ENCODE results near the gene TMEM38A. TPM values are rescaled to one million over a fixed set of nuclear protein-coding genes. Genes with fewer than 3 reads are reported as not detected.

The TMEM38A gene
- total RNA-seq, 1 donor from 2014 or later: 2.2 TPM

GRCh38 chr19:16624236-16624635 is 36.7 kb upstream of the TMEM38A start:
- no peaks in the 10 kb centered on the region for H3K27me3 Mint-ChIP-seq (ENCODE audit: low read depth, unreplicated experiment)
- Histone ChIP-seq H3K9ac (ENCODE audit: low read length) (no peak overlapping the region), H3K4me2 (ENCODE audit: low read length) (no peak overlapping the region), H3K4me1 (ENCODE audit: insufficient read depth, low read length) (peaks cover 13% of the 10 kb centered on the region), H3K27me3 (ENCODE audit: insufficient read depth, low read length) (no peaks in the 10 kb centered on the region), H3K79me2 (ENCODE audit: insufficient read depth, low read length) (peaks cover 86% of the 10 kb centered on the region), H3K9me3 (ENCODE audit: insufficient read depth, low read depth, low read length) (no peaks in the 10 kb centered on the region), H3K4me3 (ENCODE audit: insufficient read depth, low read depth, low read length) (no peak overlapping the region), H3K27ac (ENCODE audit: low read depth, low read length) (no peak overlapping the region), H4K20me1 (ENCODE audit: insufficient read depth, low read length) (peaks cover 85% of the 10 kb centered on the region), H3K36me3 (ENCODE audit: insufficient read depth, low read length) (peaks cover 5% of the 10 kb centered on the region), H2AFZ (ENCODE audit: low read depth, low read length) (no peak overlapping the region)
- no peak overlapping the region for H3K27ac Mint-ChIP-seq (ENCODE audit: unreplicated experiment)
- H3K36me3 Mint-ChIP-seq (ENCODE audit: low read depth, unreplicated experiment): peaks cover 3% of the 10 kb centered on the region
- DNase-seq (ENCODE audit: low read depth) (no peak), FAIRE-seq (no peak)
- H3K4me3 Mint-ChIP-seq (ENCODE audit: unreplicated experiment): no peak overlapping the region
- TF ChIP-seq EZH2 (IDR thresholded peaks at IDR 0.05; ENCODE audit: insufficient read depth, low read length): no peak
- TF ChIP-seq CTCF (IDR thresholded peaks at IDR 0.05; ENCODE audit: insufficient read depth, low read depth, low read length): no peak
- H3K4me1 Mint-ChIP-seq (ENCODE audit: low read depth, unreplicated experiment): peaks cover 14% of the 10 kb centered on the region
- H3K9me3 Mint-ChIP-seq (ENCODE audit: unreplicated experiment): no peaks in the 10 kb centered on the region

GRCh38 chr19:16625163-16625958 is 35.6 kb upstream of the TMEM38A start:
- Histone ChIP-seq H3K27ac (ENCODE audit: low read depth, low read length) (no peak overlapping the region), H3K27me3 (ENCODE audit: insufficient read depth, low read length) (no peaks in the 10 kb centered on the region), H3K36me3 (ENCODE audit: insufficient read depth, low read length) (peaks cover 5% of the 10 kb centered on the region), H3K4me3 (ENCODE audit: insufficient read depth, low read depth, low read length) (no peak overlapping the region), H3K9me3 (ENCODE audit: insufficient read depth, low read depth, low read length) (no peaks in the 10 kb centered on the region), H2AFZ (ENCODE audit: low read depth, low read length) (no peak overlapping the region), H3K4me1 (ENCODE audit: insufficient read depth, low read length) (peaks cover 10% of the 10 kb centered on the region), H3K4me2 (ENCODE audit: low read length) (no peak overlapping the region), H3K79me2 (ENCODE audit: insufficient read depth, low read length) (peaks cover 74% of the 10 kb centered on the region), H4K20me1 (ENCODE audit: insufficient read depth, low read length) (peaks cover 73% of the 10 kb centered on the region), H3K9ac (ENCODE audit: low read length) (peak overlapping the region; percentile 99)
- Mint-ChIP-seq H3K27ac (ENCODE audit: unreplicated experiment) (no peak overlapping the region), H3K36me3 (ENCODE audit: low read depth, unreplicated experiment) (peaks cover 5% of the 10 kb centered on the region), H3K9me3 (ENCODE audit: unreplicated experiment) (no peaks in the 10 kb centered on the region), H3K4me1 (ENCODE audit: low read depth, unreplicated experiment) (peaks cover 14% of the 10 kb centered on the region), H3K27me3 (ENCODE audit: low read depth, unreplicated experiment) (no peaks in the 10 kb centered on the region), H3K4me3 (ENCODE audit: unreplicated experiment) (no peak overlapping the region)
- TF ChIP-seq EZH2 (IDR thresholded peaks at IDR 0.05; ENCODE audit: insufficient read depth, low read length): no peak
- TF ChIP-seq CTCF (IDR thresholded peaks at IDR 0.05; ENCODE audit: insufficient read depth, low read depth, low read length): no peak
- DNase-seq (ENCODE audit: low read depth) (no peak), FAIRE-seq (no peak)

GRCh38 chr19:16626796-16627192 is 34.1 kb upstream of the TMEM38A start:
- FAIRE-seq (no peak), DNase-seq (ENCODE audit: low read depth) (no peak)
- Mint-ChIP-seq H3K4me1 (ENCODE audit: low read depth, unreplicated experiment) (peaks cover 13% of the 10 kb centered on the region), H3K27ac (ENCODE audit: unreplicated experiment) (peak overlapping the region; percentile 91), H3K4me3 (ENCODE audit: unreplicated experiment) (peak overlapping the region; percentile 95), H3K9me3 (ENCODE audit: unreplicated experiment) (no peaks in the 10 kb centered on the region), H3K27me3 (ENCODE audit: low read depth, unreplicated experiment) (no peaks in the 10 kb centered on the region), H3K36me3 (ENCODE audit: low read depth, unreplicated experiment) (peaks cover 8% of the 10 kb centered on the region)
- peaks cover 3% of the 10 kb centered on the region for H3K9me3 ChIP-seq (ENCODE audit: insufficient read depth, low read depth, low read length)
- H3K36me3 ChIP-seq (ENCODE audit: insufficient read depth, low read length): peaks cover 9% of the 10 kb centered on the region
- H3K4me3 ChIP-seq (ENCODE audit: insufficient read depth, low read depth, low read length): peak overlapping the region; percentile 82
- H3K27me3 ChIP-seq (ENCODE audit: insufficient read depth, low read length): no peaks in the 10 kb centered on the region
- TF ChIP-seq CTCF (IDR thresholded peaks at IDR 0.05; ENCODE audit: insufficient read depth, low read depth, low read length) (no peak), EZH2 (IDR thresholded peaks at IDR 0.05; ENCODE audit: insufficient read depth, low read length) (no peak)
- H2AFZ ChIP-seq (ENCODE audit: low read depth, low read length): no peak overlapping the region
- H3K9ac ChIP-seq (ENCODE audit: low read length): peak overlapping the region; percentile 99
- H3K4me2 ChIP-seq (ENCODE audit: low read length): peak overlapping the region; percentile 97
- peak overlapping the region; percentile 82 for H3K27ac ChIP-seq (ENCODE audit: low read depth, low read length)
- peaks cover 59% of the 10 kb centered on the region for H4K20me1 ChIP-seq (ENCODE audit: insufficient read depth, low read length)
- peaks cover 10% of the 10 kb centered on the region for H3K4me1 ChIP-seq (ENCODE audit: insufficient read depth, low read length)
- peaks cover 60% of the 10 kb centered on the region for H3K79me2 ChIP-seq (ENCODE audit: insufficient read depth, low read length)
